Esophagus muscularis mucosa (tissue), 4 donors: ENCODE data around the gene FBXO4.
"Not testable (repeated sequence)": the region's sequence is repeated elsewhere in the genome, so short reads cannot be mapped to it uniquely, and the experiment has no call there.

ENCODE experiments used
- CTCF ChIP-seq, 3 experiments: fragments of 200-600 bp in 2 of 3; fragments of 450-650 bp in 1 of 3; sonication (generic) in 2 of 3; IDR thresholded peaks; one replicate each; pipeline ENCODE4 v1.5.1; 2017 to 2019; ENCODE audit warnings: antibody characterized with exemption in 3 of 3, mild to moderate bottlenecking in 2 of 3, moderate library complexity in 1 of 3
- EP300 ChIP-seq: sonication (generic); formaldehyde crosslinking; IDR thresholded peaks from one replicate; pipeline ENCODE4 v1.6.1; 2017; ENCODE audit warnings: antibody characterized with exemption
- POLR2AphosphoS5 ChIP-seq, 2 donors: sonication (generic); formaldehyde crosslinking; IDR thresholded peaks; one replicate each; pipeline ENCODE4 v1.6.1; 2017; ENCODE audit warnings: antibody characterized with exemption in 2 of 2

GRCh38 chr5:41945332-41945955, 20.4 kb downstream of the FBXO4 start:
- not testable (repeated sequence) for TF ChIP-seq POLR2AphosphoS5 (IDR thresholded peaks at IDR 0.05); CTCF (IDR thresholded peaks at IDR 0.05); EP300
